GM12873 (cell line): ENCODE data around the gene ARHGAP12.

ENCODE experiments used
- CTCF ChIP-seq: IDR thresholded peaks from 2 replicates; pipeline ENCODE4 v1.5.1; 2012; ENCODE audit warnings: low read depth, mild to moderate bottlenecking, moderate library complexity, low read length, control low read depth; ENCODE audit not compliant: insufficient read depth; ENCODE audit errors: missing control alignments

Gene ARHGAP12

GRCh38 chr10:31830887-31831286 lies 97.7 kb downstream of the ARHGAP12 start:
- TF ChIP-seq CTCF, result no peak

- no peak for TF ChIP-seq CTCF
Observed at GRCh38 chr10:31829776-31830175, 98.9 kb downstream of the ARHGAP12 start.

GRCh38 chr10:31823358-31823757 lies 105.3 kb downstream of the ARHGAP12 start:
- TF ChIP-seq CTCF, result no peak

GRCh38 chr10:31822616-31823318 lies 105.9 kb downstream of the ARHGAP12 start:
- TF ChIP-seq CTCF, result no peak

GRCh38 chr10:31822150-31822549 lies 106.5 kb downstream of the ARHGAP12 start:
- no peak for TF ChIP-seq CTCF

- no peak for TF ChIP-seq CTCF
Observed at GRCh38 chr10:31820778-31821369, 107.8 kb downstream of the ARHGAP12 start.

- no peak for TF ChIP-seq CTCF
Observed at GRCh38 chr10:31820096-31820495, 108.5 kb downstream of the ARHGAP12 start.
